ENCODE measurements around the gene ARIH2.
A peak's percentile ranks its signal among the peaks of the same experiment; 100 is the strongest.

ARIH2 gene

DNA sequence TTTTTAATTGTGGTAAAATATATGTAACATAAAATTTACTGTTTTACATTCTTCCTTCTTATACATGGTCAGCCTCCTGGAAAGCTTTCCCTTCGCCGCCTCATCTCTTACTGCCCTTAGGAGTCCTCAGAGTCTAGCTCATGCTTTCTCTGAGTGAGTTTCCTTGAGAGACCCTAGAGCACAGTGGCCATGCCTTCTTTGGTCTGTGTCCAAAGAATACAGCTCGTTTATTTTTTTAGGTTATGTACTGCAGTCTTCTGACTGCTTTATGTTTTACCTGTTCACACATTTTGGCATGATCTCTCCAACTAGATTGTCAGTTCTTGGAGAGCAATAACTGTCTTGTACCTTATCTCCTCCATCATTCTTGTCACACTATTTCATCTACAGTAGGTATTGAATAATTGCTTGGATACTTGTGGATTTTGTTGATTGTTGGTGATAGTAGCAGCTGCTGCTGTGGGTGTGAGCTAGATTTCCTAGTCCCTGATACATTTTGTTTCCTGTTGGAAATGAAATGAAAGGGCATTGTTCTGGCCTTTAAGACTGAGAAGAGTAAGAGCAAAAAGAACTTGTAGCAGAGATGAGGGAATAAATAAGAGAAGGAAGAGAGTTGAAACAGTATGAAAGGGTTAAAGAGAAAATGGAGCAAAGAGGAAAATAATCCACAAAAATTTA is 10.9 kb downstream of the ARIH2 start:
- DNase-seq, result no peak

- DNase-seq, result peak; percentile 13
These were observed 11.9 kb downstream of the ARIH2 start for GRCh38 chr3:48930590-48930989.

DNA sequence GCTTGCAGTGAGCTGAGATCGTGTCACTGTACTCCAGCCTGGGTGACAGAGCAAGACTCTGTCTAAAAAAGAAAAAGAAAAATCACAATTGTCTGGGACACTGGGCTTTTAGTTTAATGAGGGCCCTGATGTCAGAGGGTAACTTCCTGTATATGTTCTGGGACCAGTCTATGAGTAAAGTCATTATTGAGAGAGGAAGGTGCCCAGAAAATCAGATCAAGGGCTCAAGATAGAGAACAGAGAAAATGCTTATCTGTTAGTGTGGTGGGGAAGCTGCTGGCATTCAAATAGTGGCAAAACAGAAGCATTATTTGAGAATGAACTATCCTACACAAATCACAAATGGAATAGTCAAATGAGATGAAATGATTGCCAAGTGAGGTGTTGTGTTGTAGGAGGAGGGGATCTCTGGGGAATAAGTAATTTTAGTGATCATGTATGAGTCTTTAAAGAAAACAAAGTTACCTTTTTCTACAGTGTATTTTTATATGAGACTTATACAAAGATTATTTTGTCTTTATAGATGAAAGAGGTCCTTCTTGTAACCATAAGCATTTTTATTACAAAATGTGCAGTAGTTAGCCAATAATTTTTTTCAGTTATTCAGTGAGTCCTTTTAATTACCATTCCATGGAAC is 13.4 kb downstream of the ARIH2 start:
- DNase-seq, result peak; percentile 17

DNA sequence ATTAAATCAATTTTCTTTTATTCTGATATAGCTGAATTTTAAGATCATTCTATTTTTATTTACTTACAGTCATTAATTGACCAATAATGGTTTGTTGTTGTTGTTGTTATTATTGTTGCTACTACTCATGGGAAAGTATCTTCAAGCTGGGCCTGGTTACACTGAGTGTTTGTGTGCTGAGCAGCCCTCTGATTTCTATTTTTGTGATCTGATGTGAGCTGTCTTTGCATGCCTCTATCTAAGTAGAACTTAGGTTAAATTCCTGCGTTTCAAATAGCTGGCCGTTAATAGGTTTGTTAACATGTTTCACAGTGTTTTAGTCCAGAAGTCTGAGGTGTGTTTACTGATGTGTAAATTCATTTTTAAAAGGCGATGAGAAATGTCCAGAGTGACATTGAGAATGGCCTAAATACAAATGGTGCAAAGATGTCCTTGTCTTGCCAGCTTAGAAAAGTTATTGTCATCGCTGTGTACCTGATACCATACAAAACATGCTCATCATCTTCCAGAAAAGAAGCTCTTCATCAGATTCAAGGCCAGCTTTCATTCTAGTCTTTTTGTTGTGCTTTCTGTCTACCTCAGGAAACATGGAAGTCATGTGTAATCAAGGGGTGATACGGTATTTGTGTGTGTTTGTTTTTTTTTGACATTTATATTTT is 15.8 kb downstream of the ARIH2 start:
- no peak for DNase-seq

DNA sequence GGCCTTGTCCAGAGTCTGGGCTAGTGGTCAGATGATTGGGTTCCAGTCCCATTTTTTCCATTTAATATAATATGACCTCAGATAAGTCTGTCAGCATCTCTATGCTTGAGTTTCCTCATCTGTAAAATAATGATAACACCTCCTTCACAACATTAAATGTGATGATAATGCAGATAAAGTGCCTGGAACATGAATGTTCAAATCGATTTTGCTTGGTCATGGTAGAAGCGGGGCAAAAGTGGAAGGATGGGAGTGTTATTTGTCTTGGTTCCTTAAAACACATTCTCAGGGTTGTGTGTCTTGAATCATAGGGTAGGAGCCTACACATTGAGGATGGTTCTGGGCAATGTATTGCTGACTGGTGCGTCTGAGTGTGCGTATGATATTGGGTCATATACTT is 16.9 kb downstream of the ARIH2 start:
- DNase-seq, result peak; percentile 79

- no peak for DNase-seq
These were observed 19.5 kb downstream of the ARIH2 start for GRCh38 chr3:48938156-48938555.

- DNase-seq, result no peak
These were observed 20.0 kb downstream of the ARIH2 start for GRCh38 chr3:48938689-48939088.

DNA sequence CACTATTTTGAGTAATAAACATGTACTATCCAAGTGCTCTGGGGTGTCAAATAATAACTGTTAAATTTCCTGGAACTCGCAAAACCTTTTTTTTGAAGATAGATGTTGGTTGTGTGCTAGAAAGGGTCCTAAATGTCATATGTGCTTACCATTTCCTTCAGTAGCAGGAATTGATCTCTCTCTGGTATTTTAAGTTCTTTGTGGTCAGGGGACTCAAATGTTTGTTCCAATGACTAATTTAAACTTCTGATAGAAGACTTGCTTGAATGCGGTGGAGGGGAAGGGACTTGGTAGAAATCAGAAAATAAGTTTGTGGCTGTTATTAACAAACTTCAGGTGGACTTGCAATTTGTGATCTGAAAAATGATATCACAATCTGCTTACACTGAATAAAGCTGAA is 26.8 kb downstream of the ARIH2 start:
- no peak for DNase-seq

DNA sequence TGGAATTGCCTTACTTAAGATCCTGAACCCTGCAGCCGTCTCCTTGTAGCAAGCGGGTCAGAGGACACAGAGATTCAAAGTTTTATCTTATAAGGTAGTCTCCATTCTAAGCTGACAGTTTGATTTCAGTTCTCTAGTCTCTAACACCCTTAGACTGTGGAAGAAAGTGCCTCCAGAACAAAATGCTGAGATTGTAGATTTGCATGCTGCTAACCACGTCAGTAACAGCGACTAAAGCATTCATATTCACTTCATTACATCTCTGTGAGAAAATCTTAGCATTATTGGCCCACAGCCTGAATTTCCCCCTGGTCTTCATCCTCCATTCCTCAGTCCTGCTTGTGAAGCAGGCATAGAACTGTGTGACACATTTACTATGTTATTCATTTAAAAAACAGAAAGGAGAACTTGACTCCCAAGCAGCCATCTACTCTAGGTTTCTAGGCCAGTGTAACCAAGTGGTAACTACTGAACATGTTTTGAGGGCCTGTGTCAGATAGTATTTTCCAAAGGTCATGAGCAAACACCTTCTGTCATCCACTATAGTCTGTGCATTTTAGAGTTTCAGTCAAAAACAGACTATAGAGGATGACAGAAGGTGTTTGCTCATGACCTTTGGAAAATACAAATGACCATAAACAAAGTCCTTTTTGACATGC is 27.4 kb downstream of the ARIH2 start:
- no peak for DNase-seq

DNA sequence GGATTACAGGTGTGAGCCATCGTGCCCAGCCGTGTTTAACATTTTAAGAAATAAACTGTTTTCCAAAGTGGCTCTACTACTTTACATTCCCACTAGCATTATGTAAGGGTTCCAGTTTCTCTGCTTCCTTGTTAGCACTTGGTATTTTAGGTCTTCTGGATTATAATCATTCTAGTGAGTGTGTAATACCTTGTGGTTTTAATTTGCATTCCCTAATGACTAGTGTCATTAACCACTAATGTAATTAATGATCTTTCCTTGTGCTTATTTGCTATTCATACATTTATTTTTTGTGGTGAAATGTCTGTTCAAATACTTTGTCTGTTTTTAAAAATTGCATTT is 30.7 kb downstream of the ARIH2 start:
- DNase-seq, result no peak

DNA sequence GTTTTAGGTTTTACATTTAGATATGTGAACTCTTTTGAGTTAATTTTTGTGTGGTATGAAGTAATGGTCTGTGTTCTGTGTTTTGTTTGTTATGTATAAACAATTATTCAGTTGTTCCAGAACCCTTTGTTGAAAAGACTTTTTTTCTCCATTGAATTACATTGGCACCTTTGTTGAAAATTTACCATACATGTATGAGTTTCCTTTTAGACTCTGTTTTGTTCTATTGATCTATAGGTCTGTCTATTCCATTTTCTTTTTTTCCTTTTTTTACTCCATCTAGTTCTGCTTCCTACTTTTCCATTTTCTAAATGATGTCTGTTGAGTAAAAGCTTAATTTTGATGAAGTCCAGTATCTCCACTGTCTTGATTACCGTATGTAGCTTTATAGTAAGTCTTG is 31.4 kb downstream of the ARIH2 start:
- DNase-seq, result no peak

- DNase-seq, result peak; percentile 14
These were observed 33.1 kb downstream of the ARIH2 start for GRCh38 chr3:48951764-48952163.

- no peak for DNase-seq
These were observed 34.0 kb downstream of the ARIH2 start for GRCh38 chr3:48952510-48953118.

GRCh38 chr3:48957006-48957705 is 38.5 kb downstream of the ARIH2 start:
- DNase-seq, result no peak

DNA sequence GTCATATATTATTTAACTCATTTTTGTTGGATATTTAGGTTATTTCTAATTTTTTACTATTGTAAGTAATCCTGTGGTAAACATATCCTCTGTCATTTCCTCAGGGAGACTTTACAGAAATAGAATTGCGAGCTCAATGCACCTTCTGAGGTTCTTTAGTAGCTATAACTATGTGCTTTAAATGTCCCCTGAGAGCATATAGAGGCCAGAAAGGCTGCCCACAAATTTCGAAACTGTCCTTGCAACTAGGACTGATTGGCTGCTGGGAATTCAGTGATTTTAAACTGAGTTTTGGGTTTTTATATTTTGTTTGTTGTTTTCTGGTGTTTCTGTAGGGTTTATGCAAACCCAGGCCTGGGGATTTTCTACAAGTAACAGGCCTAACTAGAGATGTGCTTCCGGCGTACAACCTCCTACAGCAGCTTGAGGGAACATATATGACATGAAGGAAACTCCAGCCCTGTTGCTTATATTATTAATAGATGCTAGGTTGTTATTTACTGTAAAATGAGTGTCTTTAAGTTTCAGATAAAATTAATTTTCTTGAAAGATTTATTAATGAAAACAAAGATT is 42.3 kb downstream of the ARIH2 start:
- no peak for DNase-seq

DNA sequence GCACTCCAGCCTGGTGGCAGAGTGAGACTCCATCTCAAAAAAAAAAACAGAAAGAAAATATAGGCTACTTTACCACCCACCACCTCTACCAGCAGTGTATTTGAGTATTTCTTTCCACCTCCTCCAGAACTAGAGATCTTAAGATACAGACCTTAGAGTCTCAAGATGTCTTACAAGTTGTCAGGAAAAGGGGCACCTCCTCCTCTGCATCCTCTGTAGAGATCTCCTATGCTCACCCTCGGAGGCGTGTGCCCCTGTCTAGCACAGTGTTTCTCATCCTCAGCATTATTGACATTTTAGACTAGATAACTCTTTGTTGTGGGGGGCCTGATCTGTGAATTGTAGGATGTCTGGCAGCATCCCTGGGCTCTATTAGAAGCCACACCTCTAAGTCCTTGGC is 43.7 kb downstream of the ARIH2 start:
- DNase-seq, result no peak

GRCh38 chr3:48962939-48963338 is 44.3 kb downstream of the ARIH2 start:
- DNase-seq, result no peak

GRCh38 chr3:48963591-48963990 is 44.9 kb downstream of the ARIH2 start:
- no peak for DNase-seq

- DNase-seq, result no peak
These were observed 47.7 kb downstream of the ARIH2 start for GRCh38 chr3:48966367-48966766.

- DNase-seq, result no peak
These were observed 48.3 kb downstream of the ARIH2 start for GRCh38 chr3:48966876-48967361.

DNA sequence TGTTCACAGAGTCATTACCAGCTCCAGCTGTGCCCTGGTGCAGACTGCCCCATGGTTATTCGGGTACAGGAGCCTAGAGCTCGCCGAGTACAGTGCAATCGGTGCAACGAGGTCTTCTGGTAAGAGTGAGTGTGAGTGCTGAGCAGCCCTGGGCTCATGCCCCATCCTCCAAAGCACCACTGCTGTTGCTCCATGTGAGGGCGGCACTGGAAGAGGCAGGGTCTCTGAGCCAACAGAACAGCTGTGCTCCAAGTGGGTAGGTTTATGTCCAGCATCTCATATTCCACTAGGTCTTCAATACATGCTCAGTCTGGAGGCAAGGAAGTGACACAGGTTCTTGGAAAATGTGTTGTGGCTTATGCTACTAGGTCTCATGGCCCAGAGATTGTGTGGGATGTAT is 51.9 kb downstream of the ARIH2 start:
- DNase-seq, result no peak

Data from inflammatory macrophage treated with lipopolysaccharide for 4 hours (primary cell).